Smooth muscle cell (in vitro differentiated cells): Measurements from ENCODE around the gene MSGN1. TPM values are rescaled to one million over a fixed set of nuclear protein-coding genes. Genes with fewer than 3 reads are reported as not detected.

Source experiments
- DNase-seq: peaks from one replicate; lab custom pipeline; 2025; ENCODE audit not compliant: unreplicated experiment; lab: John Stamatoyannopoulos, UW
- H2AFZ ChIP-seq: fragments of 200-600 bp; sonication (generic); 2 replicates; pipeline ENCODE4 v1.6.0; 2016; ENCODE audit warnings: antibody characterized with exemption, low read depth, mild to moderate bottlenecking
- H3F3A ChIP-seq: fragments of 200-600 bp; sonication (generic); 2 replicates; pipeline ENCODE4 v1.6.0; 2017; ENCODE audit warnings: antibody characterized with exemption, low read depth
- H3K27ac ChIP-seq: fragments of 200-600 bp; sonication (generic); 2 replicates; pipeline ENCODE4 v1.5.1; 2016; ENCODE audit warnings: low read depth, mild to moderate bottlenecking
- H3K27me3 ChIP-seq: fragments of 200-600 bp; sonication (generic); 2 replicates; pipeline ENCODE4 v1.6.1; 2016; ENCODE audit warnings: low read depth, mild to moderate bottlenecking
- H3K36me3 ChIP-seq: fragments of 200-600 bp; sonication (generic); 2 replicates; pipeline ENCODE4 v1.5.1; 2016; ENCODE audit warnings: low read depth
- H3K4me1 ChIP-seq: fragments of 200-600 bp; sonication (generic); 2 replicates; pipeline ENCODE4 v1.5.1; 2016; ENCODE audit warnings: low read depth
- H3K4me2 ChIP-seq: fragments of 200-600 bp; sonication (generic); 2 replicates; pipeline ENCODE4 v1.6.0; 2016; ENCODE audit warnings: mild to moderate bottlenecking
- H3K4me3 ChIP-seq: fragments of 200-600 bp; sonication (generic); 2 replicates; pipeline ENCODE4 v1.5.1; 2016; ENCODE audit warnings: mild to moderate bottlenecking
- H3K79me2 ChIP-seq: fragments of 200-600 bp; sonication (generic); 2 replicates; pipeline ENCODE4 v1.6.0; 2016; ENCODE audit warnings: low read depth, mild to moderate bottlenecking
- H3K9ac ChIP-seq: fragments of 200-600 bp; sonication (generic); 2 replicates; pipeline ENCODE4 v1.6.0; 2016; ENCODE audit warnings: low read depth
- H3K9me3 ChIP-seq: fragments of 200-600 bp; sonication (generic); replicated peaks from 2 replicates; pipeline ENCODE4 v1.5.1; 2016; ENCODE audit warnings: low read depth
- H4K20me1 ChIP-seq: fragments of 200-600 bp; sonication (generic); 2 replicates; pipeline ENCODE4 v1.6.0; 2016; ENCODE audit warnings: low read depth
- WGBS: methylation state at CpG from one replicate; pipeline ENCODE4 v1.1.7; 2016; ENCODE audit warnings: low lambda C conversion rate; 5-methylcytosine and 5-hydroxymethylcytosine counted together
- polyA plus RNA-seq: library from polyadenylated mRNA; unstranded; fragments of >200 nt; fragmentation: Nextera tagmentation; extraction: Ambion mirVana; gene quantifications from 2 replicates; pipeline ENCODE4 v1.2.1, GENCODE V29; 2016
- total RNA-seq: library from RNA; depleted of rRNA; stranded (reverse); fragments of >200 nt; gene quantifications from 2 replicates; pipeline ENCODE4 v1.2.3, GENCODE V29; 2014
- TF ChIP-seq, protein P1 (sequence below): fragments of 200-600 bp; sonication (generic); IDR thresholded peaks from 2 replicates; pipeline ENCODE4 v1.5.1; 2017; ENCODE audit warnings: borderline replicate concordance, mild to moderate bottlenecking, antibody characterized with exemption; ENCODE audit not compliant: insufficient read depth, poor library complexity, severe bottlenecking

Gene MSGN1
- total and polyA plus RNA-seq, 2 experiments from 2014 or later, result 0.56 TPM; not detected in 1

DNA sequence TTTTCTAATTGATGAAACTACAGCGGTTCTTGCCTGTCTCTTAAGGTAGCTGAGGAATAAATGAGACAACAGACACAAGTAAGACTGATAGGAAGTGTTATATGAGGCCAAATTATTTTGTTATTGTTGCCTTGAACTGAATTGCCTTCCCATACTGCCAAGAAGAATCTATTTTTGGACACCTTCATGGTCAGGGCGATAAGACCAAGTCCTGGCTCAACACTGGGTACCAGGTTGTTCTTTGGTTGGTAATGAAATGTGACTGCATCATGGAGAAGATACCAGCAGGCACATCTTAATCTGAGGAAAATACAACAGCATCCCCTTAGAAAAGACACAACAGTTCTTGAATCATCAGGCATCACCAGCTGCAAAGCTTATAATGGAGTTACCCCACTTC is 23.7 kb downstream of the MSGN1 start:
- no peaks in the 10 kb centered on the region for H3F3A ChIP-seq
- H3K79me2 ChIP-seq, result no peaks in the 10 kb centered on the region
- no peaks in the 10 kb centered on the region for H3K9me3 ChIP-seq
- H3K4me2 ChIP-seq, result no peak overlapping the region
- no peaks in the 10 kb centered on the region for H4K20me1 ChIP-seq
- DNase-seq, result no peak
- WGBS, result 91% methylated on average over 2 of the region's 2 CpGs
- H3K4me1 ChIP-seq, result no peaks in the 10 kb centered on the region
- H3K4me3 ChIP-seq, result no peak overlapping the region
- H3K9ac ChIP-seq, result no peak overlapping the region
- H3K27ac ChIP-seq, result no peak overlapping the region
- peaks cover 5% of the 10 kb centered on the region for H3K27me3 ChIP-seq
- H3K36me3 ChIP-seq, result no peaks in the 10 kb centered on the region
- no peak overlapping the region for H2AFZ ChIP-seq
- TF ChIP-seq, protein P1, sequence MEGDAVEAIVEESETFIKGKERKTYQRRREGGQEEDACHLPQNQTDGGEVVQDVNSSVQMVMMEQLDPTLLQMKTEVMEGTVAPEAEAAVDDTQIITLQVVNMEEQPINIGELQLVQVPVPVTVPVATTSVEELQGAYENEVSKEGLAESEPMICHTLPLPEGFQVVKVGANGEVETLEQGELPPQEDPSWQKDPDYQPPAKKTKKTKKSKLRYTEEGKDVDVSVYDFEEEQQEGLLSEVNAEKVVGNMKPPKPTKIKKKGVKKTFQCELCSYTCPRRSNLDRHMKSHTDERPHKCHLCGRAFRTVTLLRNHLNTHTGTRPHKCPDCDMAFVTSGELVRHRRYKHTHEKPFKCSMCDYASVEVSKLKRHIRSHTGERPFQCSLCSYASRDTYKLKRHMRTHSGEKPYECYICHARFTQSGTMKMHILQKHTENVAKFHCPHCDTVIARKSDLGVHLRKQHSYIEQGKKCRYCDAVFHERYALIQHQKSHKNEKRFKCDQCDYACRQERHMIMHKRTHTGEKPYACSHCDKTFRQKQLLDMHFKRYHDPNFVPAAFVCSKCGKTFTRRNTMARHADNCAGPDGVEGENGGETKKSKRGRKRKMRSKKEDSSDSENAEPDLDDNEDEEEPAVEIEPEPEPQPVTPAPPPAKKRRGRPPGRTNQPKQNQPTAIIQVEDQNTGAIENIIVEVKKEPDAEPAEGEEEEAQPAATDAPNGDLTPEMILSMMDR, result no peak

DNA sequence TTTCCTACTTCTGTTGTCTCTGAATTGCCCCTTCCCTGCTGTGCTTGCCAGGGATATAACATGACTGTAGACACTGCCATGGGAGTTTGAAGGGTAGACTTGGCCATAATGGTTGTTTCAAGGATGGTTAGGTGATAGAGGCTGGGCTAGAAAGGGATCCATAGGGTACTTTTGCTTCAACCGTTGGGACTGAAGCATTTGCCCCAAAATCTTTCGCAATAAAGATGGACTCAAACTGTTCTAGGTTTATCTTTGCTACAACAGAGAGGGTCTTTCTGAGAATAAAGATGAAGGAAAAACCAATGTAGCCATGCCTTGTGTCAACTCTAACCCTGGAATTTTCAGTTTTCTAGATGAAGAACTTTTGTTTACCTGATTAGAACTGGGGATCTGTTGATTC is 27.2 kb downstream of the MSGN1 start:
- Histone ChIP-seq H3K4me2 (no peak overlapping the region), H3K9ac (no peak overlapping the region)
- WGBS, result 95% methylated on average over 2 of the region's 2 CpGs

DNA sequence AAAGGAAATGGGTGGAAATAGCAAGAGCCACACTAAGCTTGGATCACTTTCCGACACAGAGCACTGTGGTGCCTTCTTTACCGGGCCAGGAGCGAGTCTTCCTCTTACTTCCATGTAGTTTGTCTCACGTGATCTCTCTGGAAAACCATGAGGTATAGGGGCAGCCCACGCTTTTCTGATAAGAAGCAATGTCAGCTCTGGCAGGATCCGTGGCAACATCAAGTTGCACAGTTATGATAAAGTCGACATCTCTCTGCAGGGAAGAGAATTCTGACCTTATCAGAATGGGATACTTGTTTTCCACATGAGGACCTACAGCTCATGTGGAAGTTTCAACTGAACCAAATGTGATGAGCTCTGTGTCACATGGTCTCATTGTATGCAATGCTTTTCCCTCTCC is 29.5 kb downstream of the MSGN1 start:
- no peaks in the 10 kb centered on the region for H3K9me3 ChIP-seq
- no peak overlapping the region for H3K4me3 ChIP-seq
- no peaks in the 10 kb centered on the region for H3K79me2 ChIP-seq
- H2AFZ ChIP-seq, result no peak overlapping the region
- no peaks in the 10 kb centered on the region for H3F3A ChIP-seq
- no peak overlapping the region for H3K4me2 ChIP-seq
- H3K9ac ChIP-seq, result no peak overlapping the region
- DNase-seq, result no peak
- no peaks in the 10 kb centered on the region for H3K27me3 ChIP-seq
- no peaks in the 10 kb centered on the region for H3K36me3 ChIP-seq
- 91% methylated on average over 7 of the region's 7 CpGs for WGBS
- no peaks in the 10 kb centered on the region for H4K20me1 ChIP-seq
- TF ChIP-seq, protein P1, result no peak
- no peak overlapping the region for H3K27ac ChIP-seq
- peaks cover 9% of the 10 kb centered on the region for H3K4me1 ChIP-seq

More for the DNA sequence above, 27.2 kb downstream of the MSGN1 start:
- no peak overlapping the region for H3K27ac ChIP-seq
- H3K36me3 ChIP-seq, result no peaks in the 10 kb centered on the region
- no peak for DNase-seq
- H3K9me3 ChIP-seq, result no peaks in the 10 kb centered on the region
- no peaks in the 10 kb centered on the region for H3K79me2 ChIP-seq
- H3K4me1 ChIP-seq, result no peaks in the 10 kb centered on the region
- TF ChIP-seq, protein P1, result no peak
- H3K4me3 ChIP-seq, result no peak overlapping the region
- no peak overlapping the region for H2AFZ ChIP-seq
- peaks cover 5% of the 10 kb centered on the region for H3K27me3 ChIP-seq
- no peaks in the 10 kb centered on the region for H4K20me1 ChIP-seq
- no peaks in the 10 kb centered on the region for H3F3A ChIP-seq

DNA sequence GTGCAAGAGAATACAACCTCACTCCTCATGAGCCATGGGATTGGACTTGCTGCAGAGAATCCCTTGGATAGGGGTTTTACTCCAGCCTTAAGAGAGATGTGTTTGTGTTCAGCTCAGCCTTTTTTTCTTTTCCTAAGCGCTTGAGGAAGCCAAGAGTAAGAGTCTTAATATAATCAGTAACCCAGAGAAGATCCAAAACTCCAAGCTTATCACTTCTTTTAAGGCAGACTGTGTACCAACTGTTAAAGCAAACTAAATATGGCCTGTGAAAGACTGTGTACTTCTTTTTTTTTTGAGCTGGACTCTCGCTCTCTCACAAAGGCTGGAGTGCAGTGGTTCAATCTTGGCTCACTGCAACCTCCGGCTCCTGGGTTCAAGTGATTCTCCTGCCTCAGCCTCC is 30.4 kb downstream of the MSGN1 start:
- Histone ChIP-seq H2AFZ (no peak overlapping the region), H3K9ac (no peak overlapping the region), H4K20me1 (no peaks in the 10 kb centered on the region), H3K4me2 (no peak overlapping the region), H3K79me2 (no peaks in the 10 kb centered on the region), H3K36me3 (no peaks in the 10 kb centered on the region), H3K9me3 (no peaks in the 10 kb centered on the region), H3K27me3 (no peaks in the 10 kb centered on the region), H3F3A (no peaks in the 10 kb centered on the region), H3K4me3 (no peak overlapping the region), H3K4me1 (peaks cover 9% of the 10 kb centered on the region), H3K27ac (no peak overlapping the region)
- TF ChIP-seq, protein P1, result no peak
- 87% methylated on average over 3 of the region's 3 CpGs for WGBS
- DNase-seq, result no peak
